H9 (cell line): ENCODE results near the gene ASTN1. TPM values are rescaled to one million over a fixed set of nuclear protein-coding genes. Genes with fewer than 3 reads are reported as not detected.

Experiments used
- DNase-seq: peaks from one replicate; pipeline ENCODE4 v3.0.0-alpha.2; 2017
- H2AFZ ChIP-seq: one replicate; pipeline ENCODE4 v1.6.1; 2013; ENCODE audit warnings: mild to moderate bottlenecking, low read length, control low read depth, moderate library complexity
- H2AK5ac ChIP-seq: 2 replicates; pipeline ENCODE4 v1.6.1; 2013; ENCODE audit warnings: low read length, control low read depth, mixed read lengths; ENCODE audit not compliant: insufficient read length
- H2BK120ac ChIP-seq: one replicate; pipeline ENCODE4 v1.6.1; 2013; ENCODE audit warnings: low read depth, mild to moderate bottlenecking, low read length, control low read depth, inconsistent platforms; ENCODE audit not compliant: poor library complexity, severe bottlenecking
- H2BK12ac ChIP-seq: 2 replicates; pipeline ENCODE4 v1.6.1; 2013; ENCODE audit warnings: low read length, control low read depth, mixed read lengths, low read depth; ENCODE audit not compliant: insufficient read length
- H2BK15ac ChIP-seq: 2 replicates; pipeline ENCODE4 v1.6.1; 2013; ENCODE audit warnings: low read depth, low read length, control low read depth
- H2BK20ac ChIP-seq: one replicate; pipeline ENCODE4 v1.6.1; 2013; ENCODE audit warnings: low read depth, mild to moderate bottlenecking, low read length, control low read depth, inconsistent platforms; ENCODE audit not compliant: poor library complexity, severe bottlenecking
- H2BK5ac ChIP-seq: 2 replicates; pipeline ENCODE4 v1.6.1; 2013; ENCODE audit warnings: low read length, control low read depth, mixed read lengths; ENCODE audit not compliant: insufficient read length
- H3K14ac ChIP-seq: 2 replicates; pipeline ENCODE4 v1.6.1; 2013; ENCODE audit warnings: low read length, control low read depth; ENCODE audit not compliant: insufficient read depth
- H3K18ac ChIP-seq: 2 replicates; pipeline ENCODE4 v1.6.1; 2013; ENCODE audit warnings: low read depth, mild to moderate bottlenecking, mixed read lengths, low read length, control low read depth; ENCODE audit not compliant: insufficient read length
- H3K23ac ChIP-seq: 2 replicates; pipeline ENCODE4 v1.6.1; 2013; ENCODE audit warnings: low read length, control low read depth, mixed read lengths, low read depth; ENCODE audit not compliant: insufficient read length
- H3K23me2 ChIP-seq: 2 replicates; pipeline ENCODE4 v1.6.1; 2013; ENCODE audit warnings: low read depth, mild to moderate bottlenecking, mixed read lengths, low read length, control low read depth; ENCODE audit not compliant: insufficient read length, poor library complexity, severe bottlenecking
- H3K27ac ChIP-seq: 2 replicates; pipeline ENCODE4 v1.5.1; 2013; ENCODE audit warnings: low read length, control low read depth, mixed read lengths, low read depth; ENCODE audit not compliant: insufficient read length
- H3K27me3 ChIP-seq: 2 replicates; pipeline ENCODE4 v1.6.1; 2013; ENCODE audit warnings: low read length, control low read depth, inconsistent platforms; ENCODE audit not compliant: insufficient read depth
- H3K4ac ChIP-seq: 2 replicates; pipeline ENCODE4 v1.6.1; 2013; ENCODE audit warnings: low read depth, mild to moderate bottlenecking, control low read depth, inconsistent platforms, low read length, moderate library complexity
- H3K4me1 ChIP-seq: 2 replicates; pipeline ENCODE4 v1.6.1; 2013; ENCODE audit warnings: low read length, control low read depth, inconsistent platforms; ENCODE audit not compliant: insufficient read depth
- H3K4me2 ChIP-seq: 2 replicates; pipeline ENCODE4 v1.6.1; 2013; ENCODE audit warnings: low read length, control low read depth, mixed read lengths; ENCODE audit not compliant: insufficient read length, insufficient read depth
- H3K56ac ChIP-seq: 2 replicates; pipeline ENCODE4 v1.6.1; 2013; ENCODE audit warnings: low read depth, mild to moderate bottlenecking, mixed read lengths, low read length, control low read depth; ENCODE audit not compliant: insufficient read length
- H3K79me1 ChIP-seq: 2 replicates; pipeline ENCODE4 v1.6.1; 2013; ENCODE audit warnings: low read depth, mild to moderate bottlenecking, moderate library complexity, low read length, control low read depth, inconsistent platforms; ENCODE audit not compliant: insufficient read depth, poor library complexity, severe bottlenecking
- H3K79me2 ChIP-seq: 2 replicates; pipeline ENCODE4 v1.6.1; 2013; ENCODE audit warnings: low read length, control low read depth, inconsistent platforms; ENCODE audit not compliant: insufficient read depth
- H3K9ac ChIP-seq: 2 replicates; pipeline ENCODE4 v1.6.1; 2013; ENCODE audit warnings: low read length, control low read depth, mixed read lengths; ENCODE audit not compliant: insufficient read length; ENCODE audit errors: extremely low read depth
- H3K9me3 ChIP-seq: one replicate; pipeline ENCODE4 v1.6.1; 2013; ENCODE audit warnings: low read depth, low read length, inconsistent platforms; ENCODE audit not compliant: control insufficient read depth
- H3T11ph ChIP-seq: one replicate; pipeline ENCODE4 v1.6.1; 2013; ENCODE audit warnings: mild to moderate bottlenecking, low read length, control low read depth, inconsistent platforms
- H4K20me1 ChIP-seq: one replicate; pipeline ENCODE4 v1.6.1; 2013; ENCODE audit not compliant: control insufficient read depth, insufficient read length, insufficient read depth
- H4K5ac ChIP-seq: 2 replicates; pipeline ENCODE4 v1.6.1; 2013; ENCODE audit warnings: low read depth, mild to moderate bottlenecking, mixed read lengths, low read length, control low read depth; ENCODE audit not compliant: insufficient read length
- H4K8ac ChIP-seq: replicated peaks from 2 replicates; pipeline ENCODE4 v1.6.1; 2013; ENCODE audit warnings: low read length, control low read depth, mixed read lengths, low read depth; ENCODE audit not compliant: insufficient read length
- H4K91ac ChIP-seq: 2 replicates; pipeline ENCODE4 v1.6.1; 2013; ENCODE audit warnings: low read depth, mild to moderate bottlenecking, moderate library complexity, mixed read lengths, low read length, control low read depth; ENCODE audit not compliant: insufficient read length
- H3K27ac Mint-ChIP-seq, 3 experiments: 2 replicates in 2 of 3; 3 replicates in 1 of 3; pipeline ENCODE4 v1.8.0; 2020 to 2021; ENCODE audit warnings: mixed read lengths in 3 of 3, mild to moderate bottlenecking in 1 of 3, moderate library complexity in 1 of 3
- H3K27me3 Mint-ChIP-seq: 2 replicates; pipeline ENCODE4 v1.8.0; 2021; ENCODE audit warnings: low read depth, mild to moderate bottlenecking, moderate library complexity, mixed read lengths
- H3K36me3 Mint-ChIP-seq, 3 experiments: 2 replicates in 2 of 3; 3 replicates in 1 of 3; pipeline ENCODE4 v1.8.0; 2020 to 2021; ENCODE audit warnings: low read depth in 3 of 3, mixed read lengths in 3 of 3; ENCODE audit not compliant: insufficient read depth in 1 of 3
- H3K4me1 Mint-ChIP-seq, 2 experiments: 2 replicates each; pipeline ENCODE4 v1.8.0; 2020; ENCODE audit warnings: mixed read lengths in 2 of 2
- H3K4me3 Mint-ChIP-seq, 2 experiments: 2 replicates in 1 of 2; 3 replicates in 1 of 2; pipeline ENCODE4 v1.8.0; 2020 to 2021; ENCODE audit warnings: mild to moderate bottlenecking in 2 of 2, mixed read lengths in 2 of 2, moderate library complexity in 1 of 2
- H3K9me3 Mint-ChIP-seq, 2 experiments: 2 replicates in 1 of 2; 3 replicates in 1 of 2; pipeline ENCODE4 v1.8.0; 2020; ENCODE audit warnings: mild to moderate bottlenecking in 2 of 2, mixed read lengths in 2 of 2, moderate library complexity in 1 of 2
- WGBS: extraction: QIAGEN DNeasy Blood & Tissue Kit; methylation state at CpG from one replicate; pipeline ENCODE4 v1.1.7; 2013; ENCODE audit warnings: missing lambda C conversion rate, low lambda C conversion rate, mixed read lengths; ENCODE audit not compliant: insufficient read length; ENCODE audit errors: extremely low coverage; 5-methylcytosine and 5-hydroxymethylcytosine counted together
- total RNA-seq: library from RNA; stranded (reverse); gene quantifications from 2 replicates; pipeline ENCODE4 v1.2.1, GENCODE V29; 2021
- TF ChIP-seq, protein P1 (sequence below): fragments of 200-600 bp; sonication (generic); conservative IDR thresholded peaks from 3 replicates; pipeline ENCODE4 v1.8.0; 2021; ENCODE audit warnings: antibody characterized with exemption, mild to moderate bottlenecking

Gene ASTN1
- total RNA-seq, 1 experiment from 2014 or later, result 0.98 TPM

DNA sequence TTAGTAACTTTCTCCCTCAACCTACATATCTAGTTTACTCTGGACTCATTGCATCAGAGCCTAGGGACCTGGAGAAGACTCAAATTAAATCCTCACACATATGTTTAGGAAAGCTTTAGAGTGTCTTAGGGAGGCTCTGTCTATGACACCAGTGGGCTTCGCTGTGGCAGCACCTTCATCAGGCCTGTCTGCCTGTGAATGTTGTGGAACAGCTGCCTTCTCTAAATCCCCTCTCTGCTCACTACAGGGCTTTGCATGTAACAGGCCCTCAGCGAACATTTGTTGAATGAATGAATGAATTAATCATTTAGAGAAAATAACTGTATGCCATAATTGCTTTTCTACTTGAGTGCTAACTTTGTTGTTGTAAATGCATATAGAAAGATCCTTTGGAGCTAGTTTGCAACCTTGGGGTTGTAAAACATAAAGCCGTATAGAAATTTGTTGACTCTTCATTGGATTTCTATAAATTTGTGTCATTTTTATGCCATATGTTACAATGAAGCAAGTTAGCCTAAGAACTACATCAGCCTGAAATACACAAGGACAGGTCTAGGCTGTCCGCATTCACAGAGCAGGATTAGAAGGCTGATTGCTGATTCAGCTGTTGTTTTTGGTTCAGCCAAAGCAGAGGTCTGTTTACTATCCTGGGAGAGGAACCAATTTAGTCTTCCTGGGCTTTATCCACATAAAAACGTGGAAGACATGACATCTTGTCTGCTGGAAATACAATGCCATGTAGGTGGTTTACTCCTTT is 238.0 kb downstream of the ASTN1 start:
- DNase-seq, result no peak
- WGBS, result no CpG with 5 or more reads among the region's 5 CpGs
- TF ChIP-seq, protein P1, sequence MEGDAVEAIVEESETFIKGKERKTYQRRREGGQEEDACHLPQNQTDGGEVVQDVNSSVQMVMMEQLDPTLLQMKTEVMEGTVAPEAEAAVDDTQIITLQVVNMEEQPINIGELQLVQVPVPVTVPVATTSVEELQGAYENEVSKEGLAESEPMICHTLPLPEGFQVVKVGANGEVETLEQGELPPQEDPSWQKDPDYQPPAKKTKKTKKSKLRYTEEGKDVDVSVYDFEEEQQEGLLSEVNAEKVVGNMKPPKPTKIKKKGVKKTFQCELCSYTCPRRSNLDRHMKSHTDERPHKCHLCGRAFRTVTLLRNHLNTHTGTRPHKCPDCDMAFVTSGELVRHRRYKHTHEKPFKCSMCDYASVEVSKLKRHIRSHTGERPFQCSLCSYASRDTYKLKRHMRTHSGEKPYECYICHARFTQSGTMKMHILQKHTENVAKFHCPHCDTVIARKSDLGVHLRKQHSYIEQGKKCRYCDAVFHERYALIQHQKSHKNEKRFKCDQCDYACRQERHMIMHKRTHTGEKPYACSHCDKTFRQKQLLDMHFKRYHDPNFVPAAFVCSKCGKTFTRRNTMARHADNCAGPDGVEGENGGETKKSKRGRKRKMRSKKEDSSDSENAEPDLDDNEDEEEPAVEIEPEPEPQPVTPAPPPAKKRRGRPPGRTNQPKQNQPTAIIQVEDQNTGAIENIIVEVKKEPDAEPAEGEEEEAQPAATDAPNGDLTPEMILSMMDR, result no peak
- H3K4me2 ChIP-seq, result no peak overlapping the region
- no peak overlapping the region for H4K5ac ChIP-seq
- no peak overlapping the region for H3T11ph ChIP-seq
- H2AFZ ChIP-seq, result no peak overlapping the region
- H3K9me3 Mint-ChIP-seq, result no peaks in the 10 kb centered on the region
- no peak overlapping the region for H2BK120ac ChIP-seq
- H3K4me1 Mint-ChIP-seq, result peaks cover 5 to 7% of the 10 kb centered on the region in 2 experiments
- H3K79me1 ChIP-seq, result no peaks in the 10 kb centered on the region
- H3K79me2 ChIP-seq, result no peaks in the 10 kb centered on the region
- H3K18ac ChIP-seq, result no peak overlapping the region
- no peak overlapping the region for H3K14ac ChIP-seq
- no peaks in the 10 kb centered on the region for H4K20me1 ChIP-seq
- peaks cover 0 to 8% (median 0%) of the 10 kb centered on the region in 3 experiments; a peak in 3 of 7 replicates for H3K36me3 Mint-ChIP-seq
- H3K23me2 ChIP-seq, result no peaks in the 10 kb centered on the region
- no peaks in the 10 kb centered on the region for H3K27me3 ChIP-seq
- H3K23ac ChIP-seq, result no peak overlapping the region
- H3K9me3 ChIP-seq, result no peaks in the 10 kb centered on the region
- H3K27me3 Mint-ChIP-seq, result peaks cover 3% of the 10 kb centered on the region
- H2BK12ac ChIP-seq, result no peak overlapping the region
- no peak overlapping the region for H2BK20ac ChIP-seq
- no peaks in the 10 kb centered on the region for H3K4me1 ChIP-seq
- no peak overlapping the region for H2AK5ac ChIP-seq
- H3K27ac ChIP-seq, result no peak overlapping the region
- no peak overlapping the region for H3K4me3 Mint-ChIP-seq
- no peak overlapping the region for H4K91ac ChIP-seq
- H3K27ac Mint-ChIP-seq, result no peak overlapping the region
- no peak overlapping the region for H3K9ac ChIP-seq
- no peak overlapping the region for H4K8ac ChIP-seq
- H3K4ac ChIP-seq, result no peak overlapping the region
- no peak overlapping the region for H2BK5ac ChIP-seq
- no peak overlapping the region for H2BK15ac ChIP-seq
- no peak overlapping the region for H3K56ac ChIP-seq
